C4-2B (cell line): Measurements from ENCODE around the gene S100A7.

Source experiments
- CTCF ChIP-seq: fragments of 450-650 bp; conservative IDR thresholded peaks from 2 replicates; pipeline ENCODE4 v1.5.1; 2017; ENCODE audit warnings: mild to moderate bottlenecking
- ZFX ChIP-seq: fragments of 450-650 bp; IDR thresholded peaks from 2 replicates; pipeline ENCODE4 v1.6.1; 2017

- TF ChIP-seq CTCF (no peak), ZFX (no peak)
Observed at GRCh38 chr1:153432874-153433681, 27.4 kb downstream of the S100A7 start.
